A204.1 (cell line): ENCODE measurements around the gene SCEL.
"Not testable (repeated sequence)": the region's sequence is repeated elsewhere in the genome, so short reads cannot be mapped to it uniquely, and the experiment has no call there.

ENCODE experiments used
- FAIRE-seq: peaks from 2 replicates; lab custom pipeline; 2012; peaks lifted over from hg19 to GRCh38; lab: Jason Lieb, UNC

SCEL gene, protein sequence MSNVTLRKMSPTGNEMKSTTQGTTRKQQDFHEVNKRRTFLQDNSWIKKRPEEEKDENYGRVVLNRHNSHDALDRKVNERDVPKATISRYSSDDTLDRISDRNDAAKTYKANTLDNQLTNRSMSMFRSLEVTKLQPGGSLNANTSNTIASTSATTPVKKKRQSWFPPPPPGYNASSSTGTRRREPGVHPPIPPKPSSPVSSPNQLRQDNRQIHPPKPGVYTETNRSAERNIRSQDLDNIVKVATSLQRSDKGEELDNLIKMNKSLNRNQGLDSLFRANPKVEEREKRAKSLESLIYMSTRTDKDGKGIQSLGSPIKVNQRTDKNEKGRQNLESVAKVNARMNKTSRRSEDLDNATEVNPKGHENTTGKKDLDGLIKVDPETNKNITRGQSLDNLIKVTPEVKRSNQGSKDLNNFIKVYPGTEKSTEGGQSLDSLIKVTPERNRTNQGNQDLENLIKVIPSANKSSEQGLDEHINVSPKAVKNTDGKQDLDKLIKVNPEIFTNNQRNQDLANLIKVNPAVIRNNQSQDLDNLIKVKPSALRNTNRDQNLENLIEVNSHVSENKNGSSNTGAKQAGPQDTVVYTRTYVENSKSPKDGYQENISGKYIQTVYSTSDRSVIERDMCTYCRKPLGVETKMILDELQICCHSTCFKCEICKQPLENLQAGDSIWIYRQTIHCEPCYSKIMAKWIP

DNA sequence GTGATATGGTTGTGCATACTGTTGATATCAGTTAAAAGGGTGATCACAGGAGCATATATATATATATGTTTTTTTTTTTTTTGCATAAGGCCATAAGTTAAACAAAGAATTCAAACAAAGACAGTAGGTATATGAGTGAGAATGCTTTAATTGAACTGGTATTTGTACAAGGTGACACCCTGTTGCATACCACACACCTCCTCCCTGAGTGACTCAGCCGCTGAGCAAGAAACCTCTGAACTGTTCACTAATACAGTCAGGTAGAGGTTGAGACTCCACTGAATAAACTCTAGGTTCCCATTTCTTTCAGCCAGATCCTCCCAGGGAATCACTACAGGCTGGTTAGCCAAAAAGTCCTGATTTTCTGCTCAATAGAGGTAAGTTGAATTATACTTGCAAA, at the start of gene SCEL:
Gene SCEL (plus strand): TSS at position 259 of the 400 bp plus-strand sequence. CDS start 20,170 bp downstream, outside the sequence.
- no peak for FAIRE-seq

DNA sequence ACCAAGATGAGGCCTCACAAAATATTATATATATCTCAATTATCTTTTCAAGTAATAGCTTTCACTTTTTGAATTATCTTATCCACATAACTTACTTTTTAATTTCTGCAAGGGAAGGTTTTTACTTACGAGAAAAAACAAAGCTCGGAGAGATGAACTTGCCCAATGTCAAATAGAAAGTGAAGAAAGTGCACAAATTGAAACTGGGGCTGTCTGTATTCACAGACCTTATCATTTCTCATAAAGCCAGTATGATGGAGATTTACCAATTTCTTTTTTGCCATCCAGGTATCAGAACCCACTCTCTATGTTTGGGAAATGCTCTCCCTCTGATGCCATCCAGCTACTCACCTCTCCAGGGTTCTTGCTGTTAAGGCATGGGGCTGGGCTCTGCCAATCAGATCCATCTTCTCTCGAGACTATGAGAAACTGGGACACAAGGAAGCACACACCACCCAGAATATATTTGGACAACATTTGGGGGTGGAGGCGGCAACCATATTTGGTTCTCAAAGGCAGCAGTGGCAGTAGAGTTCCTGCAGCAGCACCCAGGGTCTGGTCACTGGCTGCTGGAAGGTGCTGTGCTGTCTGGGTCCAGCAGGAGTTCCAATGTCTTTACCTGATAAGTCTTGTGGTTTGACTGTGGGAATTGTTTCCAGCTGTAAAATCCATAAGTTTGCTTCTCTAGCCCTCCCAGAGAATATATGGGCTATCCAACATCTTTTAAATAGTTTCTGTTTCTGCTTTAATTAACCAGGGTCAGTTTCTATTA, 45.8 kb upstream of the SCEL start:
- no peak for FAIRE-seq

DNA sequence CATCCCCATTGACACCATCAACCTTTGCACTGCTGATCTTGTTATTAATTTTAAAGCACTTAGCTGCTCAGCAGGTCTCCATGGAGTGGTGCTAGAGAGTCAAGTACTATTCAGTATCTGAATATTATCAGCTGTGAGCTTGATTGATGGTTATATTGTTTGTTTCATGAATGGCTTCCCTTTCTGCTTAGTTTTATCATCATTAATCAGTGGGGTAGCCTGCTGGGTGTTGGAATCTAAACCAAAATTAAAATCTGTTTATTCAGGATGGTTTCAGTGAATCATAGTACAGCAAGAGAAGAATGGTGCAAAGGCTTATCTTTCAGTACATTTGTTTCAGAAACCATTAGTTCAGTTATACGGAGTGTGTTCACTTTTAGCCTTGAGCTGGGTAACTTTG, 42.5 kb upstream of the SCEL start:
- FAIRE-seq = no peak

DNA sequence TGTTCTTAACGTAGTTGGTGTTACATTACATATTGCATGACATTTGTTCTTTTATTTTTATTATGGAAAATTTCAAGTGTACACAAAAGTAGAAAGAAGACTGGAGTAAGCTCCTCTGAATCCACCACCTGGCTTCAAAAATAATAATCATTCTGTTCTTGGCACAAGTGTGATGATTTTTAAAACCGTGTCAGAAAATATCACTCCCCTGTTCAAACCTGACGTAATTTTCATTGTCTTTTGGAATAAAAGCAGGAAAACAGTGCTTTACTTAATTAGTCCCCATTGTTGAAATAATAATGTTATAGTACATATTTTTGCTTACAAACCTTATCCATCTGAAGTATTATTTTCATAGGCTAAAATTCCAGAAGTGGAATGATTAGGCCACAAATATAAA, 41.3 kb upstream of the SCEL start:
- no peak for FAIRE-seq

DNA sequence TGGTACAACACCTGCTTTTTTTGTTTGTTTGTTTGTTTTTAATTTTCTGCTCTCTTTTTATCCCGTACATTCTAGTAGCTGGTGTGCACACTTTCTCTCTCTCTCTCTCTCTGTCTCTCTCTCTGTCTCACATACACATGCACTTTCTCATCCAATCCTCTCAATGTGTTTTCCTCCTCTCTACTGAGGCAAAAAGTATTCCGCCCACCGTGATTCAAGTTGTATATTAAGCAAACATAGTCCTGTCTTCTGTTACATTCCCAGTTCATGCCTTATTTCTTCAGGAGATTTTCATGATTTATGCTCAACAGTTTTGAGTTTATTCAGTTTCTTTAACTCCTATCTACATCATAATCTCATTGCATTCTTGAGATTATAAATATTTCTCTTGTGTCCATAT, 38.2 kb upstream of the SCEL start:
- no peak for FAIRE-seq

DNA sequence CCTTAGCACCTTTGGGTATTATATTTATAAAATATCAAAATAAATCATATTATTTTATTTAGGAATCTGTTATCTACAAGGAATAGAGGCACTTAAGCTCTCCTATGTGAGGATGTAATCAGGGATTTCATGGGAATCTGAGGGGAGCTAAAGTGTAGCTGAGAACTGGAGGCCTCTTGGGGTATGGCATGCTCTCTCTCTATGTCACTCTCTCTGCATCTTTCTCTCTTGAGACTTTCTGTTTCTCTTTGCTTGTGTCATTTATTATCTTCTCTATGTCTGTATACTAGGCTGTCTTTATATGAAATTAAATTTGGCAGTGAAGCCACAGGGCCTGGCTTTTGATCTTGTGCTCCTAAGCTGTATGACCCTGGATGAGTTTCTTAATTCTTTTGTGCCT, 37.7 kb upstream of the SCEL start:
- FAIRE-seq = no peak

DNA sequence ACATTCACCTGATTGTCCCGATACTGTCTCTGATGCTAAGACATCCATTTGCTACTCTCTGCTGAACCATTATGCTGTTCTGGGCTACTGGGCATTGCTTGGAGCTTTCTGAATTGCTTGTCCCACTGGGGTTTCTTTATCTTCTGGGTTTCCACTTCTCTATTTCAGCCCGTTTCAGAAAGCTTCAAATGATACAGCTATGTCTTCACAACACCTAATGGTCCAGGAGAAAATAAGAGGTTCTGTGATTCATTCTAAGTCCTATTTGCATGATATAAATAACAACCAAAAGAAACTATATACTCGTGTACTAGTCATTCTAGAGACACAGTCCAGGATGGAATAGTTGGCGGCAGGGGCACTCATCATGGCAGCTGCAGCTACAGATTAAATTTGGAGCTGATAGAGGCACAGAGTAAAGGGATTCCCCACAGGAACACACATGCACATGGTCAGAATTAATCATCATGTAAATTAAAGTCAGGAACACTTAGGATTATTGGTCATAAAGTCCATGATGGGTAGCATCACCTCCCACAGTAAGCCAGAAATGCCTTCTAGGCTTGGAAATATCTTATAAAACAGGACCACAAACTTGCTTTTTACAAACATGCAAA, 33.3 kb upstream of the SCEL start:
- FAIRE-seq = no peak

DNA sequence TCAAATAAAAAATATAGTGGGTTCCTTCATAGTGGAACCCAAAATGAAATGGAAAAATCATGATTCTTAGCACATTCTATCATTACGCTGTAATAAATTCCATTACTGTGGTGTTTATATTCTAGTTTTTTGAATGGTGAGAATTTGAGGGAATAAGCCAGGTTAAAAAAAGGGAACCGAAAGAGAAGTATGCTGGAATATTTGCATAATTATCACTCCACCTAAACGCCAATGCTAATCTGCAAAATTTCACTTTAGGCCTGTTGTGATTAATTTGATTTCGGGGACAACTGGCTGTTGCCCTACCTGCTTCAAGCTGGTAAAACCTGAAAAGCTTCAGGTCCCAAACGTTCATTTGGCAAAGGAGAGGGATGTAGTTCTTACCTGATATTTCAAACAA, 32.1 kb upstream of the SCEL start:
- no peak for FAIRE-seq

DNA sequence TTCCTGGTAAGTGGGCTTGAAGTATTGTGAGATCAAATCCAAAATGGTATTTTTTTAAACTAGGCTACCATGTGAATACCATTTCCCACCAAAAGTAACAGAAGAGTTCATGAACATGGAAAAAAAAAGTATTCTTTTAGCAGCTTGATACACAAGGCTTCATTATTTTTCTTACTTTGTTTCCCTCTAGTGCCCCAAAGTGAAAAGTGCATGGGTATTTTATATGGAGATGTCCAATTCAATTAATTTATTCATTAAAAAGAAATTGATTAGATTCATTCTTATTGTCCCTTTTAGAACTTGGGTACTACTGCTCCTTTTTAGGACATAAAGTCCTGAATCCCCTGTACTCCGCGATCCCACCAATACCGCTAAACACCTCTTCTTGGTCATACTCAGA, 28.6 kb upstream of the SCEL start:
- FAIRE-seq = peak; percentile 93

DNA sequence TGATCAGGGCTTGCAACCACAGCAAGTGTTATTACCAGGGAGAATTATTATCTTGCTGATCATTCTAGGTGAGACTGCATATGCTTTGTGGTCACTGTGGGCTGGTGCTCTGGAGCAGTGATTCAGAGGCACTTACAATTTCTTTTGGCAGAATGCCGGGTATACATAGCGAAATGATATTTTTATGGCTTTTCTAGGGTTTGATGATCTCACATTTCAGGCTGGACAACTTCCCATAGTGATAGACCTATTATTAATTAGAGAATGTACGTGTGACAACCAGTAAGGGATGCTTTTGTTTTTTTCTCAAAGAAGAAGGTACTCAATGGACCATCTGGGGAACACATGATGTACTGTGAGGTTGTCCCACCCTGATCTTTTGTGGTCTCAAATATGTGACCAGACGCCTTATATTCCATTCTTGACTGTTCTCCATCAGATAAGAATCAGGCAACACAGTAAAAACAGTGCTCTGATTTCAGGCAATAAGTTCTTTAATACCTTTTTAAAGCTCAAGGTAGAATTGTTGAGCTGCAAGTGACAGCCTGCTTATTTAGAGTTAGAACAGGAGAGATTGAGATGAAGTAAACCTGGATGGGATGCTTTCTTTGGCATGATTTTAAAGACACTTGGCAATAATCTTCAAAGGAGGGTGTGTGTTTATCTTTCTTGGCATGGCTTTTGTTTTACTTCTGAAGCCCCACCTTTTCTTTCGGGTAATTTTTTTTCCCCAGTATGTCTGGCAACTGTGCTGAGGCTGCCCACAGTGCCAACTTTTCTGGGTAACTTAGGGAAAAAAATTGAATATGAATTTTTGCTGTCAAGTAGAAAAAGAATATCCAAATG, 27.4 kb upstream of the SCEL start:
- no peak for FAIRE-seq

DNA sequence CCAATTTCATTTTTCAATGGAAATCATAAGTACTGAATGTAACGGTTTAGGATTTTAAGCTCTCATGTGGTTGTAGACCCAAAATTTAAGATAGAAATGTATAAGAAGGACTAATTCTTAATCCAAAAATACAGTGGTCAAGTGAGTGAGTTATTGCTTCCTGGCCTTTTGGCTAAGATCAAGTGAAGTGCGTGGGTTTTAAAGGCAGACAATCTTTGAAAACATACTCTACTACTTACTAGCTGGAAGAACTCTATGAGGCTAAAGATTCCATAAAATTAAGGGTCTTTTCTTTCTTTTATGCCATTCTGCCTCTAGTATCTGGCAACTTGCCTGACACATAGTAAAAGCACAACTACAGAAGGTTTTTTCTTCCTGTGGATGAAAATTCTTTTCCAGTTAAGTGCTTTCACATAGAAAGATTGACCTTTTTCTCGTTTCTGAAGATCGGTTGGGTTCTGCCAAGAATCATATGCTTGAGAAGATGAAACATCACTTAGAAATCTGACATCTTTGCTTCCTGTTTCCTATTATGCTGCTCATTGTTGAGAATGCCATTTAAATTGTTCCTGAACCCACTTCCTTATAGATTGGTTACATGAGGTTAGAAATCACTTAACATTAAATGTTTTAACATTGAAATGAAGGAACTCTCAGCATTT, 26.4 kb upstream of the SCEL start:
- FAIRE-seq = no peak

DNA sequence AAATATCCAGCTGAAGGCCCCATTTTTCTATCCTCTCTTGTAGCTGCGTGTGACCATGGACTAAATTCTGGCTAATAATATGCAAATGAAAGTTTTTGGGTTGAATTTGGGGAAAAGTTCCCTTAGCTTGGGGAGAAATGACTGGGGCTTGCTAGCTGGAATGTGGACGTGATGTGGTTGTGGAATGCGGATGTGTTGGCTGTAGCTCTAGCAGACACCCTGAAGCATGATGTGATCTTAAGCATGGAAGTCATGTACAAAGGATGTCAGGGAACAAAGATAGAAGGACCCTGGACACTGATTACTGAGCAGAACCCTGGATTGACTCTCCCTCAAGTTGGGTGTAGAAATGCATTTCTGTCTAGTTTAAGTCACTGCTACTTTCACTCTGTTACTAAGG, 25.4 kb upstream of the SCEL start:
- FAIRE-seq = no peak

DNA sequence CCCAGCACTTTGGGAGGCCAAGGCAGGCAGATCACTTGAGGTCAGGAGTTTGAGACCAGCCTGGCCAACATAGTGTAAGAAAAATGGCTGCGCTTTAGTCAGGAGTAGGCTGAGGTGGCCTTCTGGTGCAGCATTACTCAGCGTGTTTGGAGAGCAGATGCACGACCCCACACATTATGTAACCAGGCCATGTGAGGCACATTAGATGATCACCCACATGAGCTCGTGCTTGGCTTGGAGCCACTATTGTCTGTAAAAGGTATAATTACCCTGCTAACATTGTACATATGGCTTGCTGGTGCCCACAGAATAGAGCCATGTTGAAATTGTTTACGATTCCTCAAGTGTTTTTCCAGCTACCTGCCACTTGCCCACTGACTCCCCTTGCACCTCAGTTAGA, 24.0 kb upstream of the SCEL start:
- no peak for FAIRE-seq

DNA sequence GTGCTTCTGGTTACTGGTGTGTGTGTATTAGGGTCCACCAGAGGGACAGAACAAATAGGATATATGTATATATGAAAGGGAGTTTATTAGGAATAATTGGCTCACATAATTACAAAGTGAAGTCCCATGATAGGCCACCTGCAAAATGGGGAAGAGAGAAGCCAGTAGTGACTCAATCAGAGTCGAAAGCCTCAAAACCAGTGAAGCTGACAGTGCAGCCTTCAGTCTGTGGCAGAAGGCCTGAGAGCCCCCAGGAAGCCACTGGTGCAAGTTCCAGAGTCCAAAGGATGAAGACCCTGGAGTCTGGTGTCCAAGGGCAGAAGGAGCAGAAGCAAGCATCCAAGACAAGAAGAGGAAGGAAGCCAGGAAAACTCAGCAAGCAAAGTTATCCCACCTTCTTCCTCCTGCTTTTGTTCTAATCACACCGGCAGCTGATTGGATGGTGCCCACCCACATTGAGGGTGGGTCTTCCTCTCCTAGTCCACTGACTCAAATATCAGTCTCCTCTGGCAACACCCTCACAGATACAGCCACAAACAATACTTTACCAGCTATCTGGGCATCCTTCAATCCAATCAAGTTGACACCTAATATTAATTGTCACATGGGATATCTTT, 21.7 kb upstream of the SCEL start:
- FAIRE-seq = no peak

DNA sequence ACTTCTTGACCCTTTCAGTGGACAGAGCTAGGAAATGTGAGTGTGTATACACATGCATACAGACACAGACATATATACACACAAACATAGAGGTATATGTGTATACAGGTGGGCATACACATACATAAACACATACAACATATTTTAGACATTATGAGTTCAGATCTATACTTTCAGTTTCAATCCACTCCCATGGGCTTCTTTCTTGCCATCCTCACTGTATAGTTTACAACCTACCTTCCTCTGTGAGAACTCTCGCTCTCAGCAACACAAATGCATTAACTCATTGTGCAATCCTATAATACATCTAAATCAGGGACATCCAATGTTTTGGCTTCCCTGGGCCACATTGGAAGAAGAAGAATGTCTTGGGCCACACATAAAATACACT, 21.2 kb upstream of the SCEL start:
- no peak for FAIRE-seq

DNA sequence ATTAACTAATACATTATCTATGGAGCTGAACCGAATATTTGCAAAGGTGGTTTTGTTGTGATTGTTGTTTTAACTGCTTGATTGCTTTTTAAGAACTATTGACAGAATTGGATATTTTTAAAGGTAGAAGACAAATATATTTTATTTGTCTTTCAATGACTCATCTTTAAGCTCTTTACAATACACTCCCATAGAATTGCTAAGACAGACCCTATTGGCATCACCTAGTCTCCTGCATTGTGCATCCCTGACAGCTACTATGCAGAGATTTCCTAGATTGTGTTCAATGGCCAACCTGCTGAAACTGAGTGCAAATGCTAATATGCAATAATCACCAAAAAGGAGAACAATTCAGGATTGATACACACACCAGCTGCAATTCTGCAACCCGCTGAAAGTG, 19.7 kb upstream of the SCEL start:
- FAIRE-seq = no peak

DNA sequence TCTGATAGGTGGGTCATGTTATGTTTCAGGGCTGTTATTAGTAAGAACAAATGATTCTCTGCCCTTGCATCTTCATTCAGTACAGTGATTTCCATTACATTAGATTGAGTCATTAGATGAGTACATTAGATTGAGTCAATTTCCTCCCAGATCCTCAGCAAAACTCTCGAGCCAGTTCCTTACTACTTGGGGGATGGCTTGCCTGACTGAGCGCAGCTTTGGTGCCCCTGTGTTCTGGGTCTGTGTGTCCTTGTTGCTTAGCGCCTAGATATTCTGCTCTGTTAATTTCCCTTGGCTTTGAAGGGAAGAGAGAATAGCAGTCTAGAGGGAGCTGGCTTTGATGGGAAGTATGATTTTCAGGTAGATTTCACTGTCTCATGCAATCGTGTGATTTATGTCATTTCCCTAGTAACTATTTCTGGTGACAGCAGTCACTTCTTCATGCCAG, 19.1 kb upstream of the SCEL start:
- FAIRE-seq = no peak

DNA sequence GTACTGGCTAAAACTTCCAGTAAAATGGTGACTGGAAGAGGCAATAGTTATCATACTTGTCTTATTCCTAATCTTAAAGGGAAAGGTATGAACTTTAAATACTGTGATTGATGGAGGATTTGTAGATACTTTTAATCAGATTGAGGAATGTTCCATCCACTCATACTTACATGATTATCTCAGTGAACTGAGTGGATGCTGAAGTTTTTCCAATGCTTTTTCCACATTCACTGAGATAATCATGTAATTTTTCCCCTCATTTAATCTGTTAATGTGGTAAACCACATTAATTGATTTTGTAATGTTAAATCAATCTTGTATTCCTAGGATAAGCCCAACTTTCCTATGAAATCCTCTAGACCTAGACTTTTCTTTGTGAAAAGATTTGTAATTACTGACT, 17.2 kb upstream of the SCEL start:
- FAIRE-seq = no peak

DNA sequence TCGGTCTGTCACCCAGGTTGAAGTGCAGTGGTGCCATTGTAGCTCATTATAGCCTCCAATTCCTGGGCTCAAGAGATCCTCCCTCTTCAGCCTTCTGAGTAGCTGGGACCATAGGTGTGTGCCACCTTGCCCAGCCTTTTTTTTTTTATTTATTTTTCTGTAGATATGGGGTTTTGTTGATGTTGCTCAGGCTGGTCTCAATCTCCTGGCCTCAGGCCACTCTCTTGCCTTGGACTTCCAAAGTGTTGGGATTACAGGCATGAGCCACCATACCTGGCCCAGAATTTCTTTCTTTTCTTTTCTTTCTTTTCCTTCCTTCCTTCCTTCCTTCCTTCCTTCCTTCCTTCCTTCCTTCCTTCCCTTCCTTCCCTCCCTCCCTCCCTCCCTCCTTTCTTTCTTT, 16.1 kb upstream of the SCEL start:
- FAIRE-seq = not testable (repeated sequence)

DNA sequence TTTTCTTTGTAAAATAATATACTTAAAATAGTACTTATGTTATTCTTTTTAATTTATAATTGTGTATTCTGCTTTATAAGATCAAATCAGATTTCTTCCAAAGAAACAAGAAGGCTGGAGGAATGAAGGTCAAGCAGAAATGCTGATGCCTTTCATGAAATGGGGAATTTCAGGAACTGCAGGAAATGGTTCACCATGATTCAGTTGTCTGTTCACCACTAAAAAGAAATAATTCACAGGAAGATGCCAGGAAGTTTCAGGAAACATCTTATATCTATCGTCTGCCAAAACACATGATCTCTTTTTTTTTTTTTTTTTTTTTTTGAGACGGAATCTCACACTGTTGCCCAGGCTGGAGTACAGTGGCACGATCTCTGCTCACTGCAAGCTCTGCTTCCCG, 15.7 kb upstream of the SCEL start:
- no peak for FAIRE-seq

DNA sequence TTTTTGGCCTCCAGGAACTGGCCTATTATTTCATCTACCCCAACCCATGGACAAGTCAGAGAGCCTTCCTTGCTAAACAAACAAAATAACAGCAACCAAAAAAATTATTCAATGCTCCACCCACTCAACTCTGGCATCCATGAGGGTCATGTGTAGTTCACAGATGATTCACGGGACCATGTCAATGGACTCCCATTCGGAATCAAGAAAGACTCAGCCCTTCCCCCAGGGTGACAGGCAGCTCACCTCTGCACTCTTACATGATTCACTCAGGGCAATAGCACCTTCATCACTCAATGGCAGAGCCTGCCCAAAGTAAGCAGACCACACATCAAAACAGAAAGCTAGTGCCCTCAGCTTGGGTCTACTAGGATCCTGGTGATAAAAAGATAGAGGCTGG, 14.3 kb upstream of the SCEL start:
- no peak for FAIRE-seq
